ENCODE data around the gene AKAP8L.

AKAP8L gene

GRCh38 chr19:15448778-15449619, 30.2 kb upstream of the AKAP8L start:
- no peak for DNase-seq

GRCh38 chr19:15448044-15448777, 29.4 kb upstream of the AKAP8L start:
- DNase-seq, result no peak

- no peak for DNase-seq
Measured at GRCh38 chr19:15447057-15447456, 28.3 kb upstream of the AKAP8L start.

DNA sequence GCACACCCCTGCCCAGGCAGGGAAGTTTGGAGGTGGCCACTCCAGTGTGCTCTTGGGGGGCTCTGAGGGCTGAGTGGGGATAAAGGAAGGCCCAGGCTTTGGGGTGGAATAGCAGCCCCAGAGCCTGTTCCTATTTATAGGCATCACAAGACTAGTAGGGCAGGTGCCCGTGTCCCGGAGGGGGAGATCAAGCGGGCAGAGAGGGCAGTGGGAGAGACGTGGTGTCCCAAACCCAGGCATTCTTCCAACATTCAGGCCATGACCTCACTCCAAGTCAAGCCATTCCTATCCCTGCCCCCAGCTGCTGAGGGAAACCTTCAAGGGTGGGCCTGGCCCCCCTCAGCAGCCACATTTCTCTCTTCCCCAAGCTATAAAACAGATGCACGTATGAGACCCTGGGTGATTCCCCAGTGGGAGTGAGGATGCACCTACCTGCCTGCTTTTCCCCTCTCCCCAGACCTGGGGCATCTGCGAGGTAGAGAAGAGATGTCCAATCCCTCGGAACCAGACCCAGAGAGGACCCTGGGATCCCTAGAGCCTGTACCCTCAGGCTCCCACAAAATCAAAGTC, 27.1 kb upstream of the AKAP8L start:
- DNase-seq, result no peak

DNA sequence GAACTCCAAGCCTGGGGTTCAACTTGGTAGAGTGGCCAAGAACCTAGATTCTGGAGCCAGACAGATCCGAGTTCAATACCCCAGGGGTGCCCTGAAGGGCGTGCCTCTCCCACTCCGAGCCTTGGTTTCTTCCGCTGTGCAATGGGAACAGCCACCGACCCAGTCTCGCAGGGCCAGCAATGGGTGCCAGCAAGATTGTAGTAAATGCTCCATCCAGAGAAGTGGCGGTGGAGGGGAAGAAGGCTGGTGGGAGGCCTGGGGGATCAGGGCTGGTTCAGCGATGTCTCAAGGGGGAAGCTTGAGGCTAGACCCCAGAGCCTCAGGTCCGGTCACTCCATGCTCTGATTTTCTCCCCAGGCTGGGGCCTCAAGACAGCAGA, 26.4 kb upstream of the AKAP8L start:
- DNase-seq, result no peak

GRCh38 chr19:15444505-15445226, 25.9 kb upstream of the AKAP8L start:
- DNase-seq, result no peak

DNA sequence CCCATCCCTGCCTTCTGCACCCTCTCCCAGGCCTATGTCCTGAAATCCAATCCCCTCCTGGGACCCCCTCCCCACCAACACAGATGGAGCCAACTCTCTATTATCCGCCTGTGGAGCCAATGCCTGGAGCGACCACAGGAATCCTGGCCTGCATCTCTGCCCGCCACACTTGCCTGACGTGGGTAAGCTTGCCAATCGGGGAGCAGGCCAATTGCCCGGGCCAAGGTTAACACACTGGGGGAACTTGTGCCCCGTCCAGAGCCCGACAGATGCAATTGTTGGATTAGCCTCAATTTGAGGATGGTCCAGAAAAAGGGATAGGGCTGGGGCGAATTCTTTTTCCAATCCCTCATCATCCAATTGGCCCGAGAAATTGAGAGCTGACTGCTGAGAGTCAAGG, 25.1 kb upstream of the AKAP8L start:
- DNase-seq, result no peak

- no peak for DNase-seq
Measured at GRCh38 chr19:15443325-15443724, 24.5 kb upstream of the AKAP8L start.

DNA sequence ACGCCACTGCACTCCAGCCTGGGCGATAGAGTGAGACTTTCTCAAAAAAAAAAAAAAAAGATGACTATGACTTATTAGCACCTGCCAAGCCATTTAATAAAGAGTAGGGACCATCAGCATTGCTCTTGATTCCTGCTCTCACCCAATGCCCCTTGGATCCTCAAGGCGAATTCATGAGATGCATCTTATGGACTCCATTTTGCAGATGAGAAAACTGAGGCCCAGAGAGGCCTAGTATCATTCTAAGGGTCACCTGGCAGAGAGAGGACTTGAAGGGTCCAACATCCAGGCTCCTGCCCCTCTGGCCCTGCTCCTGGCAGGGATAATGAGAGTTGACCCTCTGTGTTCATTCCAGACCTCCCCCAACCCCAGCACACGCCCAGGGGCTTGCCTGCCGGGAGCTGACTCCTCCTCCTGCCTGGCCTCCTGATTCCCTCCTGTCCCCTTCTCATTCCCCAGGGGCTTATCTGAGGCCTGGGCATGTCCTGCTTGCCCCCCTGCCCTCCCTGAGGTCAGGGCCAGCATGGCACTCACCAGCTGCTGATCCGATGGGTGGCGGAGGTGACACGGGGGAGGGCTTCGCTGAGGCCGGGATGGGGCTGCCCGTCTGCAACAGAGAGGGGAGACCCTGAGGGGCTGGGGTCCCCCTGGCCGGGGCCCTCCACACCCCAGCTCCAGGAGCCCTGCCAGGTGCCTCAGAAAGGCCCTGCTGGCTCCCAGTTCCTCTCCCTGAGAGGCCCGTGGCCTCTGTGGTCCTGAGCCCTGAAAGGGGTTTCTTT, 23.5 kb upstream of the AKAP8L start:
- no peak for DNase-seq

DNA sequence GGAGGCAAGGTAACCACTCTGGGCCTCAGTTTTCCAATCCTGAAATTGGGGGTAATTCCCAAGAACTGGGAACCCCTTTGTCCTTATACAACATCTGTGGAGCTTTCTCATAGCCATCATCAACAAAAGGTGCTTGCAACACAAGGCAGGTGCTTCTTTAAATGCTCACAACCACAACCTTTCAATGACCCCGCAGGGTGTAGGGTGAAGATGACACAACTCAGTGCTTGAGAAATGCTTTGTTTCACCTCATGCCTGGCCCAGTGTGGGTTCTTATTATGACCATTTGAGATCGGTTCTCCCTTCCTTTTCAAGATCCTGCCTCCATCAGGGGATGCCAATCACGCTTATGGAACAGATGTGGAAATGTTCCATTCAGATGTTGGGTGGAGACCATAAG, 22.5 kb upstream of the AKAP8L start:
- DNase-seq, result no peak

- DNase-seq, result no peak
Measured at GRCh38 chr19:15439821-15440641, 21.2 kb upstream of the AKAP8L start.

DNA sequence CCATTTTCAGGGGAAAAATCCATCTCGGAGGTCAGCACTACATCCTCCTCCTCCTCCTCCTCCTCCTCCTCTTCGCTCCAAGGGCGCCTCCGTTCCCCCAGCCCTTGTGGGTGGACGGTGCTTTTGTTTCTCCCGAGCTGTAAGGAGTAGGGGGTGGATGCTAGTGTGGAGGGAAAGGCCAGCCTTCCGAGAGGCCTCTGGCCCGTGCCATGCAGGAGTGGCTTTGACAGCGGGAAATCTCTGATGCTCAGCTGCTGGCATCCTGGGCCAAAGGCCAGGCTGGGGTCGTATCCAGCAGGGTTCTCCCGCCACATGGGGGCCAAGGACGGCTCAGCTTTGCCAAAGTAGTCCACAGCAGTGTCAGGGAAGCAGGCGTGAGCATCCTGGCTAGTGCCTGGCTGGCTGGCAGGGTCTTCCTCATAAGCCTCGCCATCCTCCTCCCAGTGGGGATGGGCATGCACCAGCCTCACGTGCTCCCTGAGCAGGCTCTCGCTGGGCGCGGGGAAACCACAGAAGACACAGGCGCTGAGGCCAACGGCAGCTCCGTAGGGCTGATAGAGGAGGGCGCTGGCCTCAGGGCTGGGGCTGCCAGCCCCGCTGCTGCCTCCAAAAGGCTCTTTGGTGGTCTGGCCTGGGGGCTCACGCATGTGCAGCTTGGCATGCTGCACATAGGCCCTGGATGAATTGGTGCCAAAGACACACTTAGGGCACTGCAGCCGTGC, 20.5 kb upstream of the AKAP8L start:
- DNase-seq, result no peak

- no peak for DNase-seq
Measured at GRCh38 chr19:15438577-15438976, 19.8 kb upstream of the AKAP8L start.

GRCh38 chr19:15438124-15438496, 19.3 kb upstream of the AKAP8L start:
- no peak for DNase-seq

DNA sequence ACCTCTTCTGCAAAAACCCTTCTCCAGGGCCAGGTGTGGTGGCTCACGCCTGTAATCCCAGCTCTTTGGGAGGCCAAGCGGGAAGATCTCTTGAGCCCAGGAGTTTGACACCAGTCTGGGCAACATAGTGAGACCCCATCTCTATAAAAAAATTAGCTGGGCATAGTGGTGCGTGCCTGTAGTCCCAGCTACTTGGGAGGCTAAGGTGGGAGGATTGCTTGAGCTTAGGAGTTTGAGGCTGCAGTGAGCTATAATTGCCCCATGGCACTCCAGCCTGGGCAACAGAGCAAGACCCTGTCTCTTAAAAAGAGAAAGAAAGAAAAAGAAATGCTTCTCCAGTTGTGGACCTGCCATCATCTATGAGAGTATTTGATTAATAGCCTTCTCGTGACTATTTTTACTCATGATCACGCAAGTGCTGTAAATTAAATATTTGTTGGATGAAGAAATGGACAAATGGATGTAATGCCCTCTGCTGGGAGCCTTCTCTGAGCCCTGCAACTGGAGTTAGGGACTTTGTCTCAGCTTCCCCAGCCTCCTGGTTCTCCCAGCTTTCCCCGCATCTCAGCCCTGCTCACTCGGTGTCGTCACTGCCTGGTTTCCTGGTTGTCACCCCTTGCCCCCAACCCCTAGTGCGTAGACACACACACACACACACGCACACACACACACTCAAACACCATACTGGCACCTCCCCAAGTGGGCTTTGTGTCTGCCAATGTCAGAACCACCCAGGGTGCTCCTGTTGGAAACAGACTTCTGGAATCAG, 18.8 kb upstream of the AKAP8L start:
- no peak for DNase-seq

GRCh38 chr19:15436826-15437110, 18.0 kb upstream of the AKAP8L start:
- DNase-seq, result no peak

DNA sequence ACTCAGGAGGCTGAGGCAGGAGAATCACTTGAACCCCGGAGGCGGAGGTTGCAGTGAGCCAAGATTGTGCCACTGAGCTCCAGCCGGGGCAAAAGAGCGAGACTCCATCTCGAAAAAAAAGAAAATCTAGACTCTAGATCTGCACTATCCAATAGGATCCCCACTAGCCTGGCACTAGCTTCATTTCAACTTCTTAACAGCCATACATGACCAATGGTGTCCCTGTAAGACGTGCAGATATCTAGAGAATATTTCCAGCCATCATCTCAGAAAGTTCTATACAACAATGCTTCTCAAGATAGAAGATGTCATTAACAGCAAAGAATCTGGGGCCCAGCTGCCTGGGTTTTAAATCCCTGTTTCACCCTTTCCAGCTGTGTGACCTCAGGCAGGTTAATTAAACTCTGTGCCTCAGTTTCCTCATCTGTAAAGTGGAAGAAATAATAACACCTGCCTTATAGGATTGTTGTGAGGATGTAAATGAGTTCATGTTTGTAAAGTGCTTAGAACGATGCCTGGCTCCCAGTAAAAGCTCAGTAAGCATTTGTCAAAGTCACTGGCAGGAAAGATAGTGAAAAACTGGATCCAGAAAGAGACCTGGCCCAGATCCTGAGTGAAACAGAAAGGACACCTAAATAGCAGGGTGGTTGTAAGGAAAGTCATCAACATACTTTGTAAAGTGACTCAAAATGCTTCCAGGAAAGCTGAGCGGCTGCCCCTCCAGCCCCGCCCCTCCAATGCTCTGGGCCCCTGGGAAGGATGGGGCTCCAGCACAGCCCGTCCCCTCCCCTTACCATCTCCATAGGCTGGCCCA, 17.4 kb upstream of the AKAP8L start:
- DNase-seq, result no peak

DNA sequence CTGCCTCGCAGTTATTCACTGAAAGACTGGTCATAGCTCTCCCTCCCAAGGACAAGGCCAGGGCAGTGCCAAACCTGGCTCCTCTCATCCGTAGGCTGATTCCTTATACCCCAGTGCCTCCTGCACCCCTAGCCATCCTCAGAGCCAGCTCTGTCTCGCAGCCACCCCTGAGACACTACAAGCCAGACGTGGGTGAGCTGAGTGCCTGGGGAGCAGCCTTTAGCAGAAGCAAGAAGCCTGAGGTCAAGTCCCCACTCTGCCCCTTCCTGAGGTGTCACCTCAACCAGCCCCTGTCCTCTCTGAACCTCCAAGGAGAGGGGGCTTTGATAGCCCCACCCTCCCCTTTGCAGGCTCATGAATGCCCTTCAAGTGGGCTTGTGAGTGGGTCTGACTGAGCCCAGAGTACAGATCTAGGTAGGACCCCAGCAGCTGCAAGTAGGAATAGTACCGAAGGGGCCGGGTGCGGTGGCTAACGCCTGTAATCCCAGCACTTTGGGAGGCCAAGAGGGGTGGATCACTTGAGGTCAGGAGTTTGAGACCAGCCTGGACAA, 14.8 kb upstream of the AKAP8L start:
- no peak for DNase-seq
